ENCODE data around the gene PFKFB2. TPM values are rescaled to one million over a fixed set of nuclear protein-coding genes. Genes with fewer than 3 reads are reported as not detected.

PFKFB2 gene
- total RNA-seq = 17.5 TPM

DNA sequence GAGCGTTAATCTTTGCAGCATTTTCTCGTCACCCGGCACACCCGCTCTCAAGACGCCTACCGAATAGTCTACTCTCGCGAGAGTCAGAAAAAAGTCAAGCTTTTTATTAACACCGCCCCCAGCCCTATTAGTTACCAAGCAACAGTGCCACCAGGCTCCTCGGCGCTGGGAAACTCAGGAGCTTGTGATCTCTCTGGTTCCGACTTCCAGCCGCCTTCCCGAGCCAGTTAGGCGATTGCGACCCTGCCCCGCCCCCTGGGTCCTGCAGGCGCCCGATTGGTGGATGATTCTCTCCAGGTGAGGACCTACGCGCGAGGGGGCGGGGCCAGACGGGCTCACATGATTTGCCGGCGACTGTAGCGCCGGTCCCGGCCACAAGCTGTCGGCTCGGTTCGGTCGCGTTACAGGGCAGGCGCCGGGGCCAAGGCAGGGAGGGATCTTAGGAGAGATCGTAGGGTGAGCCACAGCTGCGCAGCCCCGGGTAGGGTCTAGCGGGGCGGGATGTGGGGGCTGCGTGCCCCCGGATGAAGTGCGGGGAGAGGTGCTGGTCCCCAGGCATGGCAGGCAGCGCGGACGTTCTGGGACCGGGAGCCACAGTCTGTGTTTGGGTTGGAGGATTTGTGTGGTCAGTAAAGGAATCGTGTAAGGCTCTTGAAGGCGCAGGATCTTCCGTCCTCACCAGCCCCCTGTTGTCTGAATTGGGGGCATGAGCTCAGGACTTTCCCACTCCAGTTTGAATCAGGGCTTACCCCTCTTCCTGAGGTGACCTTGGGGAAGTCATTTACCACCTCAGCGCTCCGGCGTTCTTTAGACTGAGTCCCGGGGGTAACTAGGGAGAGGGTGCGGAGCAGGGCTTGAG, at the start of gene PFKFB2:
TSS of gene PFKFB2 (plus strand) at position 365 of the 859 bp plus-strand sequence. CDS start 1,443 bp downstream, outside the sequence.

DNA sequence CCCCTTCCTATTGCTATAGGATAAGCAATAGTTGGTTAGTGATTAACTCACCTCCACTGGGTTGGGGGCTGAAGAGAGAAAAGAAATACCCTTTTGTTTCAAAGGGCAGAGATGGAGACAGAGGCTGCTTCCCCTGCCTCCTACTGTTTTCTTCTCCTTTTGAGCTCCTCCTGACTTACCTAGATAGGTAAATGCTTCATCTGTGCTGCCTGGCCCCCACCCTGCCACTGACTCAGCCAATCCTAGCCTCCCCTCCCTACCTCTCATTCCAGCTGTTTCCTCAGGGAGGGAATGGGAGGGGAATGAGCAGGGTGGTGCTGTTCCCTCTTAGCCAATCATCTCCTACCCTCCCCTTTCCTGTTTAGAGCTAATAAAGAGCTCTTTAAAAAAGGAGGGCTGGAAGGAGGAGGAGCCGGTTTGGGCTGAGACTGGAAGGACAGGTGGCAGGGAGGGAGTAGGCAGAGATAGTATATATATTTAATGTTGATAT, 20.5 kb upstream of the PFKFB2 start, which contains the start of gene C1orf116:
TSS of gene C1orf116 (minus strand) at position 229 of the 490 bp plus-strand sequence. CDS start 5,158 bp downstream, outside the sequence.

GRCh38 chr1:207051191-207051943, 1.7 kb upstream of the PFKFB2 start, which contains the start of gene YOD1:
TSS of gene YOD1 (minus strand) at chr1:207051208. CDS start at chr1:207051030, 178 bp downstream.

GRCh38 chr1:207088701-207089626, 35.9 kb downstream of the PFKFB2 start, which contains the start of gene C4BPB:
TSS of gene C4BPB (plus strand) at chr1:207088860. CDS start at chr1:207089532, 672 bp downstream.

GRCh38 chr1:207103892-207104373, 50.9 kb downstream of the PFKFB2 start, which contains the start of gene C4BPA:
TSS of gene C4BPA (plus strand) at chr1:207104233. CDS start at chr1:207113026, 8,793 bp downstream.

Other genes starting within 250 kb of the PFKFB2 start
- gene IL20, start 187.7 kb upstream of the PFKFB2 start, total RNA-seq = not detected
- not detected for gene IL24, start 155.8 kb upstream of the PFKFB2 start, total RNA-seq
- gene FCMR, start 131.3 kb upstream of the PFKFB2 start, total RNA-seq = 2.5 TPM
- gene PIGR, start 106.8 kb upstream of the PFKFB2 start, total RNA-seq = 7.6 TPM
- gene FCAMR, start 82.8 kb upstream of the PFKFB2 start, total RNA-seq = 6.0 TPM
- gene C1orf116, start 20.5 kb upstream of the PFKFB2 start, total RNA-seq = 13.3 TPM
- 24.8 TPM for gene YOD1, start 2.1 kb upstream of the PFKFB2 start, total RNA-seq
- gene C4BPB, start 35.6 kb downstream of the PFKFB2 start, total RNA-seq = 1.8 TPM
- gene C4BPA, start 51.0 kb downstream of the PFKFB2 start, total RNA-seq = 0.76 TPM